Caco-2 (cell line): ENCODE measurements around the gene AATK. TPM values are rescaled to one million over a fixed set of nuclear protein-coding genes. Genes with fewer than 3 reads are reported as not detected.
A peak's percentile ranks its signal among the peaks of the same experiment; 100 is the strongest.

ENCODE experiments used
- BruUV-seq: library from RNA; stranded (reverse); fragments of 400-500 nt; replicated peaks from 2 replicates; lab custom pipeline; 2021; lab: Mats Ljungman, UMichigan
- CTCF ChIA-PET: fragments of 300-600 bp; sonication (Branson Sonifier 250); formaldehyde crosslinking; loops from one replicate; lab custom pipeline; 2022; ENCODE audit warnings: antibody characterized with exemption; lab: Charles Lee
- POLR2A ChIA-PET: fragments of 300-600 bp; sonication (Branson Sonifier 250); formaldehyde crosslinking; loops from one replicate; lab custom pipeline; 2022; ENCODE audit warnings: antibody characterized with exemption; lab: Charles Lee
- DNase-seq, 2 experiments: peaks; one replicate each; pipeline versions ENCODE4 v3.0.0 to v3.0.0-alpha.2; 2020 to 2022
- H3K27me3 ChIP-seq: replicated peaks from 2 replicates; pipeline ENCODE4 v1.6.0; 2011; ENCODE audit warnings: low read length; ENCODE audit not compliant: control insufficient read depth, insufficient read depth
- H3K36me3 ChIP-seq: 2 replicates; pipeline ENCODE4 v1.5.1; 2011; ENCODE audit warnings: low read length; ENCODE audit not compliant: control insufficient read depth, insufficient read depth
- H3K4me1 ChIP-seq: fragments of 250-450 bp; sonication (Bioruptor Pico); 2 replicates; pipeline ENCODE4 v1.5.1; 2020; ENCODE audit warnings: mild to moderate bottlenecking
- H3K4me3 ChIP-seq: 2 replicates; pipeline ENCODE4 v1.5.1; 2011; ENCODE audit warnings: low read depth, mild to moderate bottlenecking, control low read depth, low read length
- H3K9me3 ChIP-seq: fragments of 250-450 bp; sonication (Bioruptor Pico); 2 replicates; pipeline ENCODE4 v1.5.1; 2020; ENCODE audit warnings: mild to moderate bottlenecking, moderate library complexity
- H3K27ac Mint-ChIP-seq: one replicate; pipeline ENCODE4 v1.8.0; 2022; ENCODE audit warnings: mixed read lengths; ENCODE audit not compliant: unreplicated experiment
- H3K27me3 Mint-ChIP-seq: one replicate; pipeline ENCODE4 v1.8.0; 2022; ENCODE audit warnings: mixed read lengths; ENCODE audit not compliant: insufficient read depth, unreplicated experiment
- H3K36me3 Mint-ChIP-seq: one replicate; pipeline ENCODE4 v1.8.0; 2022; ENCODE audit warnings: mild to moderate bottlenecking, mixed read lengths; ENCODE audit not compliant: insufficient read depth, unreplicated experiment
- H3K4me1 Mint-ChIP-seq: one replicate; pipeline ENCODE4 v1.8.0; 2022; ENCODE audit warnings: low read depth, mixed read lengths; ENCODE audit not compliant: unreplicated experiment
- H3K4me3 Mint-ChIP-seq: one replicate; pipeline ENCODE4 v1.8.0; 2022; ENCODE audit warnings: mild to moderate bottlenecking, moderate library complexity, mixed read lengths; ENCODE audit not compliant: unreplicated experiment
- H3K9me3 Mint-ChIP-seq: one replicate; pipeline ENCODE4 v1.8.0; 2022; ENCODE audit warnings: mixed read lengths; ENCODE audit not compliant: unreplicated experiment
- intact Hi-C: fragments of 100-400 bp; cut with micrococcal nuclease; formaldehyde crosslinking; loops from one replicate; pipeline ENCODE4 v1.10.0; 2022; ENCODE audit not compliant: unreplicated experiment
- total RNA-seq: library from RNA; stranded (reverse); gene quantifications from 2 replicates; pipeline ENCODE4 v1.2.3, GENCODE V29; 2022
- TF ChIP-seq, protein P1 (sequence below), 2 experiments: fragments of 200-600 bp in 1 of 2; IDR thresholded peaks; 1 replicate in 1 of 2; 2 replicates in 1 of 2; pipeline versions ENCODE4 v1.5.1 to v1.8.0; 2011 to 2022; ENCODE audit warnings: antibody characterized with exemption in 1 of 2, control low read depth in 1 of 2, inconsistent platforms in 1 of 2, low read depth in 1 of 2, low read length in 1 of 2, mild to moderate bottlenecking in 1 of 2, moderate library complexity in 1 of 2; ENCODE audit not compliant: insufficient read depth in 1 of 2, severe bottlenecking in 1 of 2, unreplicated experiment in 1 of 2

AATK gene
- total RNA-seq, 1 experiment from 2014 or later: 26.6 TPM

GRCh38 chr17:81167638-81168037 is 1.6 kb upstream of the AATK start:
- H3K4me3 ChIP-seq: no peak overlapping the region
- H3K27ac Mint-ChIP-seq: no peak overlapping the region
- H3K27me3 ChIP-seq: no peaks in the 10 kb centered on the region
- BruUV-seq: no TSS peak
- POLR2A ChIA-PET: no interaction called here
- H3K4me3 Mint-ChIP-seq: peak overlapping the region; percentile 4
- H3K36me3 Mint-ChIP-seq: peaks cover 8% of the 10 kb centered on the region
- no peaks in the 10 kb centered on the region for H3K9me3 ChIP-seq
- no peak for DNase-seq
- no peaks in the 10 kb centered on the region for H3K9me3 Mint-ChIP-seq
- CTCF ChIA-PET: no interaction called here
- H3K36me3 ChIP-seq: no peaks in the 10 kb centered on the region
- intact Hi-C loops: no loop called here
- H3K27me3 Mint-ChIP-seq: no peaks in the 10 kb centered on the region
- peaks cover 22% of the 10 kb centered on the region for H3K4me1 ChIP-seq
- H3K4me1 Mint-ChIP-seq: no peaks in the 10 kb centered on the region
- TF ChIP-seq, protein P1, sequence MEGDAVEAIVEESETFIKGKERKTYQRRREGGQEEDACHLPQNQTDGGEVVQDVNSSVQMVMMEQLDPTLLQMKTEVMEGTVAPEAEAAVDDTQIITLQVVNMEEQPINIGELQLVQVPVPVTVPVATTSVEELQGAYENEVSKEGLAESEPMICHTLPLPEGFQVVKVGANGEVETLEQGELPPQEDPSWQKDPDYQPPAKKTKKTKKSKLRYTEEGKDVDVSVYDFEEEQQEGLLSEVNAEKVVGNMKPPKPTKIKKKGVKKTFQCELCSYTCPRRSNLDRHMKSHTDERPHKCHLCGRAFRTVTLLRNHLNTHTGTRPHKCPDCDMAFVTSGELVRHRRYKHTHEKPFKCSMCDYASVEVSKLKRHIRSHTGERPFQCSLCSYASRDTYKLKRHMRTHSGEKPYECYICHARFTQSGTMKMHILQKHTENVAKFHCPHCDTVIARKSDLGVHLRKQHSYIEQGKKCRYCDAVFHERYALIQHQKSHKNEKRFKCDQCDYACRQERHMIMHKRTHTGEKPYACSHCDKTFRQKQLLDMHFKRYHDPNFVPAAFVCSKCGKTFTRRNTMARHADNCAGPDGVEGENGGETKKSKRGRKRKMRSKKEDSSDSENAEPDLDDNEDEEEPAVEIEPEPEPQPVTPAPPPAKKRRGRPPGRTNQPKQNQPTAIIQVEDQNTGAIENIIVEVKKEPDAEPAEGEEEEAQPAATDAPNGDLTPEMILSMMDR (IDR thresholded peaks at IDR 0.05; ENCODE audit: insufficient read depth in 1 of 2, low read depth in 1 of 2, low read length in 1 of 2, severe bottlenecking in 1 of 2, unreplicated experiment in 1 of 2): no peak

- intact Hi-C loops: no loop called here
- H3K4me3 ChIP-seq: no peak overlapping the region
- H3K9me3 Mint-ChIP-seq: no peaks in the 10 kb centered on the region
- no peaks in the 10 kb centered on the region for H3K27me3 Mint-ChIP-seq
- peak overlapping the region; percentile 4 for H3K4me3 Mint-ChIP-seq
- TF ChIP-seq, protein P1 (IDR thresholded peaks at IDR 0.05; ENCODE audit: insufficient read depth in 1 of 2, low read depth in 1 of 2, low read length in 1 of 2, severe bottlenecking in 1 of 2, unreplicated experiment in 1 of 2): no peak
- H3K27me3 ChIP-seq: no peaks in the 10 kb centered on the region
- CTCF ChIA-PET: no interaction called here
- no peak overlapping the region for H3K27ac Mint-ChIP-seq
- peaks cover 22% of the 10 kb centered on the region for H3K4me1 ChIP-seq
- DNase-seq: no peak
- H3K4me1 Mint-ChIP-seq: no peaks in the 10 kb centered on the region
- H3K9me3 ChIP-seq: no peaks in the 10 kb centered on the region
- POLR2A ChIA-PET: no interaction called here
- no TSS peak for BruUV-seq
- H3K36me3 ChIP-seq: no peaks in the 10 kb centered on the region
- H3K36me3 Mint-ChIP-seq: peaks cover 8% of the 10 kb centered on the region
These were observed 1.1 kb upstream of the AATK start for GRCh38 chr17:81167194-81167524.

DNA sequence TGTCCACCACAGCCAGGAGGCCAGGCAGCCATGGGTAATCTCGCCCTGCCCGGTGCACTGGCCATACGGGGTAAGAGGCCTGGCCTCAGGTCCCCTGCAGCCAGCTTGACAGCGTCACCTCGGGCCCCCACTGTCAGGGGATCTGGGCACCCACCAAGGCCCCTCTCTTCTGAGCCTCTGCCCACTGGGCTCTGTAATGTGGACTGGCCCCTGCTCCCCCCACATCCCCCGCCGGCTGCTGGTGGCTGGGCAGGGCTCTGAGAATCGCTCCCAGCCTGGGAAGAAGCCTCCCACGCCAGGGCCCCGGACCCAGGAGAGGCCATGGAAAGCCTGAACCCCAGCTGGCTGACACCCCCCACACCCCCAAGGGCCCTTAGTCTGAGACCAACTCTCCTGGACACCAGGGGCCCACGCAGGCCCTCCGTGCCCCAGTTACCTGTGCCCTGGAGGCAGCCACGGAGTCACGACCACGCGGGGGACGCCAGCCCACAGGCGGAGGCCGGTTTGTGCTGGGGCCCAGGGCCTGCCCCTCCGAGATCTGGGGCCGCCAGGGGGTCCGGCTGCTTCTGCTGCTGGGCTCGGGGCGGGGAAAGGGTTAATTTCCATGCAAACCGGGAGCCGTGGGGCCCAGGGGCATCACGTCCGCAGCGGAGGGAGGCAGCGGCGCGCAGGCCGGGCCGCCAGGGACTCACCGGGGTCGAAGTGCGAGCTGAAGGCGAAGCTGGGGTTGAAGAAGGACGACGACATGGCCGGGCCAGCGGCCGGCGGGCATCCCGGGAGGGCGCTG is 582 bp downstream of the AATK start, which contains the start of gene PVALEF:
PVALEF (plus strand) TSS at position 262 of the 787 bp plus-strand sequence. CDS start 15,720 bp downstream, outside the sequence.
- Histone ChIP-seq H3K27me3 (no peaks in the 10 kb centered on the region), H3K4me3 (peak within 1 kb of the TSS; percentile 70), H3K4me1 (peaks cover 22% of the 10 kb centered on the region), H3K9me3 (no peaks in the 10 kb centered on the region), H3K36me3 (no peaks in the 10 kb centered on the region)
- Mint-ChIP-seq H3K4me1 (no peaks in the 10 kb centered on the region), H3K9me3 (no peaks in the 10 kb centered on the region), H3K27ac (peak within 1 kb of the TSS; percentile 60), H3K27me3 (no peaks in the 10 kb centered on the region), H3K36me3 (peaks cover 8% of the 10 kb centered on the region), H3K4me3 (peak within 1 kb of the TSS; percentile 74)
- POLR2A ChIA-PET: no interaction called here
- CTCF ChIA-PET: no interaction called here
- intact Hi-C loops: no loop called here
- peak; percentile 76 to 80 for DNase-seq
- TF ChIP-seq, protein P1 (IDR thresholded peaks at IDR 0.05; ENCODE audit: insufficient read depth in 1 of 2, low read depth in 1 of 2, low read length in 1 of 2, severe bottlenecking in 1 of 2, unreplicated experiment in 1 of 2): no peak
- BruUV-seq: no TSS peak
